ENCODE data around the gene LPAR2. TPM values are rescaled to one million over a fixed set of nuclear protein-coding genes. Genes with fewer than 3 reads are reported as not detected.

LPAR2 gene
- total RNA-seq, 1 donor from 2014 or later, result 23.5 TPM

DNA sequence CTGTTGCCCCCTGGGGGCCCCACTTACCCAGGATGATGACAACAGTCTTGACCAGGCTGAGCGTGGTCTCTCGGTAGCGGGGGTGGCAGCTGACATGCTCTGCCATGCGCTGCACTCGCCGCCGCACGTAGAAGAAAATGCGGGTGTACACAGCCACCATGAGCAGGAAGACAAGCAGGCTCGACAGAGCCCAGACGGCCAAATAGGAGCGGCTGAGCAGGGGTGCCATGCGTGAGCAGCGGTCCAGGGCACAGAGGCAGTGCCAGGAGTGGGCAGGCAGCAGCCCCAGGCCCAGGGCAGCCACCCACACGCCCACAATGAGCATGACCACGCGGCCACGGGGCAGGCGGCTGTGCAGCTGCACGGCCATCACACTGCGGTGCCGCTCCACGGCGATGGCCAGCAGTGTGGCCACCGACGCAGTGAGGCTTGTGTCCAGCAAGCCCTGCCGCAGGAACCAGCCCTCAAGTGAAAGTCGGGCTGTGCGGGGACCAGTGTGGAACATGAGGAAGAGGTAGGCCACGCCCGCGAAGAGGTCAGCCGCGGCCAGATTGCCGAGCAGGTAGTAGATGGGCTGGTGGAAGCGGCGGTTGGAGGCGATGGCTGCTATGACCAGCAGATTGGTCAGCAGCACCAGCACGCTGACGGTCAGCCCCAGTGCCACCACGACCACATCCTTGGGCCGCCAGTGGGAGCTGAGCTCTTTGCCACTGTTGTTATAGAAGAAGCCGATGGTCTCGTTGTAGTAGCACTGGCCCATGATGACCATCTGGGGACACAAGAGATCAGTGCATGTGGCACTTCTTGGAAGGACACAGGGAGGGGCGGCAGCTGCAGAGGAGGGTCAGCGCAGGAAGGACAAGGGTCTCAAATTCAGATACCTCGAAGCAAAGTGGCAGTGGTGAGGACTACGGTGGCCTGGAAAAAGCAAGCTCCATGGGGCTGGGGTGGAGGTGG, 1.2 kb downstream of the LPAR2 start:
- H3K27ac ChIP-seq, result peak overlapping the region; percentile 36
- no peak for DNase-seq

GRCh38 chr19:19624032-19624570, 3.9 kb downstream of the LPAR2 start:
- Histone ChIP-seq H3K36me3 (no peaks in the 10 kb centered on the region), H3K9me3 (no peaks in the 10 kb centered on the region), H3K27me3 (no peaks in the 10 kb centered on the region), H3K27ac (no peak overlapping the region), H3K4me1 (no peaks in the 10 kb centered on the region), H3K4me3 (no peak overlapping the region)
- no peak for DNase-seq
- intact Hi-C loops (cut with DNase I), result no loop called here
- no peak for ATAC-seq
- TF ChIP-seq, protein P1, sequence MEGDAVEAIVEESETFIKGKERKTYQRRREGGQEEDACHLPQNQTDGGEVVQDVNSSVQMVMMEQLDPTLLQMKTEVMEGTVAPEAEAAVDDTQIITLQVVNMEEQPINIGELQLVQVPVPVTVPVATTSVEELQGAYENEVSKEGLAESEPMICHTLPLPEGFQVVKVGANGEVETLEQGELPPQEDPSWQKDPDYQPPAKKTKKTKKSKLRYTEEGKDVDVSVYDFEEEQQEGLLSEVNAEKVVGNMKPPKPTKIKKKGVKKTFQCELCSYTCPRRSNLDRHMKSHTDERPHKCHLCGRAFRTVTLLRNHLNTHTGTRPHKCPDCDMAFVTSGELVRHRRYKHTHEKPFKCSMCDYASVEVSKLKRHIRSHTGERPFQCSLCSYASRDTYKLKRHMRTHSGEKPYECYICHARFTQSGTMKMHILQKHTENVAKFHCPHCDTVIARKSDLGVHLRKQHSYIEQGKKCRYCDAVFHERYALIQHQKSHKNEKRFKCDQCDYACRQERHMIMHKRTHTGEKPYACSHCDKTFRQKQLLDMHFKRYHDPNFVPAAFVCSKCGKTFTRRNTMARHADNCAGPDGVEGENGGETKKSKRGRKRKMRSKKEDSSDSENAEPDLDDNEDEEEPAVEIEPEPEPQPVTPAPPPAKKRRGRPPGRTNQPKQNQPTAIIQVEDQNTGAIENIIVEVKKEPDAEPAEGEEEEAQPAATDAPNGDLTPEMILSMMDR (IDR thresholded peaks at IDR 0.05), result no peak

More for the DNA sequence above, 1.2 kb downstream of the LPAR2 start:
- intact Hi-C loops (cut with DNase I), result no loop called here
- Histone ChIP-seq H3K4me1 (no peaks in the 10 kb centered on the region), H3K9me3 (no peaks in the 10 kb centered on the region), H3K4me3 (peak overlapping the region; percentile 58), H3K36me3 (no peaks in the 10 kb centered on the region), H3K27me3 (no peaks in the 10 kb centered on the region)
- TF ChIP-seq, protein P1 (IDR thresholded peaks at IDR 0.05), result no peak
- ATAC-seq, result no peak

- Histone ChIP-seq H3K4me3 (no peak overlapping the region), H3K36me3 (no peaks in the 10 kb centered on the region), H3K27me3 (no peaks in the 10 kb centered on the region), H3K9me3 (no peaks in the 10 kb centered on the region), H3K27ac (no peak overlapping the region), H3K4me1 (no peaks in the 10 kb centered on the region)
- intact Hi-C loops (cut with DNase I), result no loop called here
- ATAC-seq (no peak), DNase-seq (no peak)
- TF ChIP-seq, protein P1 (IDR thresholded peaks at IDR 0.05), result no peak
These were observed 4.6 kb downstream of the LPAR2 start for GRCh38 chr19:19623383-19623782.

DNA sequence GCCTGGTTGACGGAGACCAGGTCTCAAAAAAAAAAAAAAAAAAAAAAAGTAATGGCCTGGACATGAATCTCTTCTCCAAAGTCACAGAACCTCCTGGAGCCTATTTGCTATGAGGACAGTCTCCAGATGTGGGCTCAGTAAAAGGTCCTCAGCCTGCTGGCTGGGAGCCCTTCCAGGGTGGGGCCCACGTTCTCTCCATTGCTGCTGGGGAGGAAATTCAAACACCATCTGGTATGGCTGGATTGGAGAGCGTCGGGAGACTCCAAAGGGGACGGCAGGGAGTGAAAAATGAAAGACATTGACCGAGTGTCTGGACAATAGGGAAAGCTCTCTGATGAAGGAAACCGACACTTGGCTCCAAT, 8.2 kb downstream of the LPAR2 start:
- Histone ChIP-seq H3K4me1 (no peaks in the 10 kb centered on the region), H3K9me3 (no peaks in the 10 kb centered on the region), H3K36me3 (no peaks in the 10 kb centered on the region), H3K27ac (no peak overlapping the region), H3K4me3 (no peak overlapping the region), H3K27me3 (no peaks in the 10 kb centered on the region)
- TF ChIP-seq, protein P1 (IDR thresholded peaks at IDR 0.05), result no peak
- no peak for DNase-seq
- intact Hi-C loops (cut with DNase I), result no loop called here
- ATAC-seq, result no peak

GRCh38 chr19:19619181-19619848, 8.7 kb downstream of the LPAR2 start:
- Histone ChIP-seq H3K36me3 (no peaks in the 10 kb centered on the region), H3K9me3 (no peaks in the 10 kb centered on the region), H3K4me1 (no peaks in the 10 kb centered on the region), H3K4me3 (no peak overlapping the region), H3K27me3 (no peaks in the 10 kb centered on the region), H3K27ac (no peak overlapping the region)
- DNase-seq (no peak), ATAC-seq (no peak)
- intact Hi-C loops (cut with DNase I), result no loop called here
- TF ChIP-seq, protein P1 (IDR thresholded peaks at IDR 0.05), result no peak
